ENCODE measurements around the gene ALPI.
A peak's percentile ranks its signal among the peaks of the same experiment; 100 is the strongest.

Gene ALPI

DNA sequence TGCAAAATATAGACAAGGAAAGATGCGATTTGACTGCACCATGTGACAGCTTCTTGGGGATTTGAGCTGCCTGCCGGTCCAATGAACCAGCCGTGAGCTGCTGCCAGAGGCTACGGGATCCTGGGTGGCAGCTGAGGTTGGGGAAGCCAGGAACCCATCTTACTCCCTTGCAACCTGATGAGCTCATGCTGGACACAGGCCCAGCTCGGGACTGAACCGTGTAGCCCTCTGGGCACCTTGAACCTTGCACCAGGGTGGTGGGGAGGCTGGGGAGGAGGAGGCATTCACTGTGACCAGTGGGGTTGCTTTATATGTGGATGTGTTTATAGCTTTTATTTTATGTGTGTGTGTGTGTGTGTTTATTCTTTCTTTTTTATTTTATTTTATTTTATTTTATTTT, 9.1 kb downstream of the ALPI start:
- no peak for DNase-seq

DNA sequence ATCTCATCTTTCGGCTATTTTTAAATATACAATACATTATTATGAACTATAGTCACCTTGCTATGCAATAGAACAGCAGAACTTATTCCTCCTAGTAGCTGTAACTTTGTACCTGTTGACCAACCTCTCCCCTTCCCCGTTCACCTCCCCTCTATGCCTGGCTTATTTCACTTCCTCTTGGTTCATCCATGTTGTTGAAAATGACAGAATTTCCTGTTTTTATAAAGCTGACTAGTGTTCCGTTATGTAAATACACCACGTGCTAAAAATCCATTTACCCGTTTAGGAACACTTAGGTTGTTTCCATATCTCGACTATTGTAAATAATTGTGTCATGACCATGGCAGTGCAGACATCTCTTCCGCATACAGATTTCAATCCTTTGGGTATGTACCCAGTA, 10.3 kb downstream of the ALPI start:
- DNase-seq, result no peak

DNA sequence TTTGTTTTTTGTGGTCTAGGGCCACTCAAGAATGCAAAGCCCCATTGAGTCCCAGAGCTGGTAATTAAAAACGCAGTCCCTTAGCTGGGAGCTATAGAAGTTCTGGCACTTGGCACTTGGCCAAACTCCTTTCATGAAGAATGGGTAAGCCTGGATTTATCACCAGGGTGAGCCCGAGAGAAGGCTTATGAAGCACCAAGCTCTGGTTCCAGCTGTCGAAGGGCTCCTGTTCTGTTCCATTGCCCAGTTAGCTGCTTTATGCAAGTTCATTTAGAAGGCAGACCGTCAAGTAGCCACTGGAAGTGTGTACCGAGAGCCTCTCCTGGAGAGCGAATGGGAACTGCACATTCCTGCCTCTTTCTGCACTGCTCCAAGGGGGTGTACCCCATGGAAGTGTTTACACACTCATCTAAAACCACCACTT, 17.5 kb downstream of the ALPI start:
- peak; percentile 12 for DNase-seq

DNA sequence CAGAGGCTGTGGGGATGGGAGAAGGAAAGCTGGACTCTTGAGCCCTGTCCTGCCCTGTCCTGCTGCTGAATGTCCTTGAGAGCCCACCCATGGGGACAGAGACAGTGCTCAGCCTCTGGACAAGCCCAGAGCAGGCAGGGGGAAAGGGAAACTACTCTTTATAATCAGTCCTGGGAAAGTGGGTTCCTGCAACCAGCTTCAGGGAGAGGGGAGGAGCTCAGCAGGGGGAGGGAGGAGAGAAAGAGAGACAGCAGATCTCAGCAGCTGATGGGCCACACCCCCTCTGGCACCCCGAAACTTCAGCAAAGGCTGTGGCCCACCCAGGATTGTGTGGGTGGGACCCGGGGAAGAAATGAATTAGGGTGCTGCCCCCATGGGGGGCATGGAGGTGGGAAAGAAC, 20.1 kb downstream of the ALPI start:
- DNase-seq, result no peak

DNA sequence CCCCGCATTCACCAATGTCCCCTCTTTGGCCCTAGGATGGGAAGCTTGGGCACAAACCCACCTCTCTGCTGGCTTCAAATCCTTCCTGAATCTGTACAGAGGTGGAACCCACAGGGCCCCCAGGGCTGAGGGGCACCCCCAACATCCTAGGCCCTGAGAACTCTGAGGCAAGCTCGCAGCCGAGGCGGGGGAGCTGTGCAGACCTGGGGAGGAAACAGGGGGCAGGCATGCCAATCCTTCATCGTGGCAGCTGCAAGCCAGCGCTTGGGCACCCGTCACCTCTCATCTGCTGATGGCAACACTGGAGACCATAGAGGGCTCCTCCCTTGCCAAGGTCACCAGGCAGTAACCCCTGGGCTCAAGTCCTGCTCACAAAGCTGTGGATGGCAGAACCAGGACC, 20.8 kb downstream of the ALPI start:
- DNase-seq, result no peak

DNA sequence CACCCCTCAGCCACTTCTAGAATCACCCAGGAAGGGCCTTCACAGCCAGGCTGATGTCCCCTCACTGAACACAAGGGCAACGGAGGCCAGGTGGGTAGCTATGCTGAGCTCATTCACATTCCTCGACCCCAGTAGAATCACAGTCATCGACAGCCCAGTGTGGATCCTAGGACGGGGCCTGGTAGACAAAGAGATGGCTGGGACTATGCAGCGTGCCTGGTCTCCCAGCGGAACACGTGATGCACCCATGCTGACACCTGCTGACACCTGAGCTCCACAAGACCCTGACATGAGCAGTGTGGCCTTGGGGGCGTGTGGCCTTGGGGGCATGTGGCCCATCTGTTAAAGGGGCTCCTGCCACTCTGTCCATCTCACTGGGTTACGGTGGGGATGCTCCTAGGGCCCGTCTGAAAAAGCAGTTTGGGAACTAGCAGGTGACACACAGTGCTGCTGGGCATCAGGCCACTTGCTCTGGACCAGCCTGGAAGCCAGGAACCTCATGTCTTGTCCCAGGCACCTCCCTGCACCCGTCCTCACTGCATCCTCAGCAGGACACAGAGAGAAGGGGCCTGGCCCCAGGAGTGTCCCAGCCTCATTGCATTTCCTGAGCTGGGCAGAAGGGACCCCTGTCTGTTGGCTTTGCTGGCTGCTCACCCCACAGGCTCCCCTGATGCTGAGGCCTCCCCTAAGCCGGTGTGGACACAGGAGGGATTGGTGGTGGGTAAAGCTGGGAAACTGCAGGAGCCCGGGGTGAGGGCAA, 22.0 kb downstream of the ALPI start:
- DNase-seq, result no peak

DNA sequence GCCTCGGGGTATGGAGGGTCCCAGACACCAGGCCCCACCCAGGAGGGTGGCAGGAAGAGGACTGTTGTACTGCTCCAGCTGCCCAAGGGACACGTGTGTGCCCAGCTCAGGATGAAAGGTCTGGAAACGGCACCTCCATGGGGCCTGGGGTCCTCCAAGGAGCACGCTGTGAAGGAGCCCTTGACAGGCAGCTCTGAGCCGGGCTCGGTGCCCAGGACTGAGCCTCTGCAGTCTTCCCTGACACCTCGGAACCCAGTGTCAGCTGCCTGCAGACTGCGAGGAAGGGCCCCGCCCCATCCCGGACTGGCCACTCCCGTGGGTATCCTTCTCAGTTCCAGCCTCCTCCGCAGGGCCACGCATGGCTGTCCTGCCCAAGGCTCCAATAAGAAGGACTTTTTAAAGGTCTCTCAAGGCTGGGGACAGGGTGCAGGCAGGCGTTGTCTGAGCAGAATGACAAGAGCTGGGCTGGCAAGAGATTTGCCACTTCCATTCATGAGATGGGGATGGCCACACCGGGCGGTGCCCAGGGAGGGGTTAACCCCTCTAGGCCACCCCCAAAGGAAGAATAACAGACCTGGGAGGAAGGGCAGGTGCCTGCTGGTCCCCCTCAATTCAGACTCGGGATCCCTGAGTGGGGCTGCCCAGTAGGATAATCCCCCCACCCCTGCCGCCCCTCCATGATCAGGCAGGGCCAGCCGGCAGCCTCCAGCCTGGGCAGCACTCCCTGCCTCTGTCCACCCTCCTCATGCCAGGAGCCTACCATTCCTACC, 22.8 kb downstream of the ALPI start:
- no peak for DNase-seq

DNA sequence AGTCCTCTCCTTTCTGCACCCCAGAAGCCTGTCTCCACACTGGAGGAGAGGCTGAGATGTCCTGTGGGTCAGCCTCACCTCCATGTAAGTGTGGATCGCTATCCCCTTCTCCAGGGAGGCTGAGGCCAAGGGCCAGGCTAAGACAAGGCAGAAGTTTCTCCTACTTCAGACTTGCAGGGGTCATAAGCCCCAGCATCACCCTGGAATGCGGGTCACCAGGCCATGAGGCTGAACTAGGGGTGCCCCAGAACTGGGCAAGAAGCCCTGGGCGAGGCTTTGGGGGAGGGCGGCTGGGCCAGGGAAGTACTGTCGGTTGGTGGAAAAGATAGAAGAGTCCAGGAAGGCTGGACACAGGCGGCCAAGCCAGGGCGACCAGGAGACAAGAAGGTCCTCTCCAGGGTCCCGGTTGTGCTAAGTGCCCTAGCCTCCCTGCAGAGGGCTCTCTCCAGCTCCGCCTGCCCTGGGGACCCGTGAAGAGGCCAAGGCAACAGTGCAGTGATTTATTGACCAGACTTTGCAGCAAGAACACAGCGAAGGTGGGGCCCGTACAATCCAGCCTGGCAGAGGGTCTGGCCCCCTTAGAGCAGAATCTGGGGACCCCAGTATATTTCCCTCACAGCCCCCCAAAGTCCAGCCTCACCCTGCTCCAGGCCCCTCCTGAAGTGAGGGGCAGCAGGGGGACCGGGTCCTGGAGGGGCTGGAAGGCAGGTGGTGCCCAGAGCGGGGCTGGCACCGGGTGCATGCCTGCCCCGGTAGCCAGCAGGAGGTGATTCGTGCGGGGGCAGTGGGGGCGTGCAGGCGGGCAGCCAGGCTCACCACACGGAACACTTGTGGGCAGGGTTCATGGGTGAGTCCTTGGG, 23.6 kb downstream of the ALPI start:
- no peak for DNase-seq

DNA sequence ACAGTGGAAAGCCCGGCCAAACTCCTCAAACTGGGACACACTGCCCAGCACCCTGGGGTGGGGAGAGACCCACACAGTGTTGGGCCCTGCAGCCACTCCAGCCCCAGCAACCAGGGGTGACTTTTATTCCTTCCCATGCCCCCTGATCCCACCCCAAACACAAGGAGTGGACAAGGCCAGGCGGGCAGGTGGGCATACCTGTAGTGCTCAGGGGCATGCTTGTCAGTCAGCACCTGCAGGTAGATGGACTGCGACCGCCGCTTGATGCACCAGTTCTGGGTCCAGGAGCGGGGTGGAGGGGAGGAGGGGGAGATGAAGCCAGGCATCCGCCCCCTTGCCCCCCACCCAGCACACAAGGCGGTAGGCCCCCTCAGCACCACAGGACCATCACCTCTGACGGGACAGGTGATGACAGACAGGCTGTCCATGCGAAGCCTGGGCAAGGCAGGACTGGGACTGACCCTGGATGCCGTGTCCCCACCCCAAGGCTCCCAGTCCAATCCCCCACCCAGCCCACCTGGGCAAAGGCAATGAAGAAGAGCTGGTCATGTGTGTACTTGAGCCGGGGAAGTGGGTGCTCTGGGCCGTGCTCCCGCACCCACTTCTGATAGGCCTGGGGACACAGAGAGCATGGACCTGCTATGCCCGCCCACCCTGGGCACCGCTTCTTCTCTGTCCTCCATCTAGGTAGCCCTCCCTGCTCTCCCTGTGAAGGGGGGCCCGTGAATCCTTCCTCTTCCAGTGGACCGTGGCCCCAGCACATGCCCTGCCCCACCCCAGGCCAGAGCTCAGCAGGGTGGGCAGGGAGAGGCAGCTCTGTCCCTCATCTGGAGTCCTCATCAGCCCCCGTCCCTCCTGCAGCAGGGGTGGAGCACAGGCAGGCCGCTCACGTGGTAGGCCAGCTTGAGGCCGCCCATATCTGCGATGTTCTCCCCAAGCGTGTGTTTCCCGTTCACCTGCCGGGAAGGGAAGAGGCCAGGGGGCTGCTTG, 24.5 kb downstream of the ALPI start:
- DNase-seq, result no peak

DNA sequence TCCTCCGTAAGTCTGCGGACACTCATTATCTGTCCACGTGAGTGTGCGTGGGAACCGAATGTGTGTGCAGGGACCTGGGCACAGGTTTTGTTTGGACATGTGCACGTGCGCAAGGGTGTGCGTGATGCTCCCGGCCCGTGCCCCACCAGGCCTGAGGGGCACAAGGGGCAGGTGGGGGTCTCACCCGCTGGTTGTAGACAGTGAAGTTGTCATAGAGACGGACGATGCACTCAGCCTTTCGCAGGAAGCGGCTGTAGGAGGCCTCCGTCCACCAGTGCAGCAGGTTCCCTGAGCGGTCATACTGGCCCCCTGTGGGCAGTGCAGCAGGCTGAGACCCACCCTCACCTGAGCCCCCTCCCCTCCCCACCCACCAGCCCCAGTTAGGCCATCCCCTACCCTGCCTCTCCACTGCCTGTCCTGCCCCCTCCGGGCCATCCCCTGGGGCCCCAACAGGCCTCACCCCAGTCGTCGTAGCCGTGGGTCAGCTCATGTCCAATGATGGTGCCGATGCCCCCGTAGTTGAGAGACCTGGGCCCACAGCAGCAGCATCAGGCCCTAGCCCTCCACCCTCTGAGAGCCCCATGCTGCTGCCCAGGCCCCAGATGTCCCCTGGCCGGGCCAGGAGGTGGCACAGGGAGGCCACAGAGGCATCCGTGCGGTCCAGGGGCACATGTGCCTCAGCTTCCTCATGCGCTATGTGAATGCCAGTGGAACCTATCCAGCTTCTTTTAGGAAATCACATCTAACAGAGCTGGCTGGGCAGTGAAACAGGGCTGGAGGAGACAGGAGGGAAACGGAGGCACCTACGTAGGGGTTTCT, 25.6 kb downstream of the ALPI start:
- no peak for DNase-seq

DNA sequence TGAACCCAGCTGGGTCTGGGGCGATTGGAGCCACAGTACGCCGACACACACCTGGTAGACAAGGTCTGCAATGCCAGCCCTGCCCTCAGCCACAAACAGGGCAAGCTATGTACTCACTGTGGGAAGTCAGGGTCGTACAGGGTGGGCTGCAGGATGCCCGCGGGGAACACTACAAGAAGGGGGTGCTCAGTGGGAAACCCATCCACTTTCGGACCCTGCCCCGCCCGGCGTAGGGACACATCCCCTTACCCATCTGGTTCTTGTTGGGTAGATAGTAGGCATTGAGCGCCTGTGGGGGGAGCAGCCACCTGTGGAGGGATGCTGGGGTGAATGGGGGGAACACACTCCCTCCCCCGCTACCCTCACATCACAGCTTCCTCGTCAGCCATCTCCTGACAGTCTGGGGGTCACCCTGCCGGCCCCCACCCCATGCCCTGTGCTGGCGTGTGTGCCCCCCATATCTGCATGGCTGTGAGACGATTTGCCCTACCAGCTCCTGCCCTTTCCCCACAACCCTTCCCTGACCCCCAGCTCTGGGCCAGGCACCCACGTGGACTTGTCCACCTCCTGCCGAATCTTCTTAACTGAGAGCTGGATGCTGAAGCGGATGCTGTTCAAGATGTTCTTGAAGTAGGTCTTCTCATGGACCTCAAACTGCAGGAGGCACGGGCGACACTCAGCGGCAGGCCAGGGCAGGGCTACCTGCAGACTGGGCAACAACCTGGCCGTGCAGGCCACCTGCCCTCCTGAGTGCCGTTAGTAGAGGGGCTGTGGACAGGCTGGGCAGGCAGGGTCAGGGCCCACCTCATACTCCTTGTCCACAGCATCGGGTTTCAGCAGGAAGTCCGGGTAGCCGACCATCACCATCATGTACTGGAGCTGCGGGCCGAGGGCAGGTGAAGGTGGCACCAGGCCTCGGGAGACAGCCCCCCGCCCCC, 26.6 kb downstream of the ALPI start:
- no peak for DNase-seq

DNA sequence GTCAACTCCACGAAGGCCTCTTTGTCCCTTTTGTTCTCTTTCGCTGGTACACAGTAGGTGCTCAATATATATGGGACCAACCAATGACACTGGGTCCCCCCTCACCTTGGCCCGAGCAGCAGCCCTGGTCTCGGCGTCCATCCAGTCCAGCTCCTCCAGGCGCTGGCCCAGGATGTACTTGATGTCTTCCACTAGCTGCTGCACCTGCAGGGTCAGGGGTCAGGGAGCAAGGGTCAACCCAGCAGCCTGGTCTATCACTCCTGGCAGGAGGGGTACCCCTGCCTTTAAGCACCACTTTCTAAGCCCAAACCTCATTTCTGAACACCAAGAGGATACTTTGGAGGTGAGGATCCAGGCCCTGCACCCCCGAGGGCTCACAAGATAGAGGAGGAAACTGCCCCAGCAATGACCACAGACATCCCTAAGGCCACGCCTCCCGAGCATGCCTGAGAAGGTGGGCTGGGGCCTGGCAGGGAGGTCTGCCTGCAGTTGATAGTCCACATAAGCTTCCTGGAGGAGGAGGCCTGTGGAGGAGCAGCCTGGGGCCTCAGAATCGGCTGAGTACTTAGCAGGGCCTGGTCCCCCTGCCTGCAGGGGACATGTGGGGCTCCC, 27.5 kb downstream of the ALPI start:
- DNase-seq, result no peak

DNA sequence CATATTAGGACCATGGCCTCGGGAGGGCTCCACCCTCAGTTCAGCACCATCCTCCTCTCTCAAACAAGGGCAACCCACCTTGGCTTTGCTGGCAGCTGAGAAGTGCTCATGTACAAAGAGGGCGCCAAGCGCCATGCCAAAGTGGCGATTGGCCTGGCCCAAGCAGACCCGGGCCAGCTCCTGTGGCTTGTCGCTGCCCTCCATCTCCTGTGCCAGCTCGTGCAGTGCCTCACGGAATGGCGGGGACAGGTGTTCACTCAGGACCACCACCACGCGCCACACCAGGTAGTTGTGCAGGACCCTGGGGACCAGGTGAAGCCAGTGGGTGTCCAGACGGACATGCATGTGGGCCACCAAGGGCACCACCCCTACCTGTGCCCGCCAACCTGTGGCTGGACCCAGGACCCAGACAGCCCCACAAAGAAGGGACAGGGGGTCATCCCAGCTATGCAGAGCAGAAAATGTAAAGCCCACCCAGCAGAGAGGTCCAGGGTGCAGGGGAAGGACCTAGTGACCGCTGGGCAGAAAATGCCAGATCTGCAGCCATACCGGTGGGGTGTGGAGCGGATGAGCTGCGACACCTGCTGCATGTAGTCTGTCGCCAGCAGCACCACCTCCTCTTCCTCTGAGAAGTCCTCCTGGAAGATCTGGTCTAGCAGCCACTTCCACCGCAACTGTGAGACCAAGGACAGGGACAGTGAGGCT, 28.1 kb downstream of the ALPI start:
- no peak for DNase-seq

DNA sequence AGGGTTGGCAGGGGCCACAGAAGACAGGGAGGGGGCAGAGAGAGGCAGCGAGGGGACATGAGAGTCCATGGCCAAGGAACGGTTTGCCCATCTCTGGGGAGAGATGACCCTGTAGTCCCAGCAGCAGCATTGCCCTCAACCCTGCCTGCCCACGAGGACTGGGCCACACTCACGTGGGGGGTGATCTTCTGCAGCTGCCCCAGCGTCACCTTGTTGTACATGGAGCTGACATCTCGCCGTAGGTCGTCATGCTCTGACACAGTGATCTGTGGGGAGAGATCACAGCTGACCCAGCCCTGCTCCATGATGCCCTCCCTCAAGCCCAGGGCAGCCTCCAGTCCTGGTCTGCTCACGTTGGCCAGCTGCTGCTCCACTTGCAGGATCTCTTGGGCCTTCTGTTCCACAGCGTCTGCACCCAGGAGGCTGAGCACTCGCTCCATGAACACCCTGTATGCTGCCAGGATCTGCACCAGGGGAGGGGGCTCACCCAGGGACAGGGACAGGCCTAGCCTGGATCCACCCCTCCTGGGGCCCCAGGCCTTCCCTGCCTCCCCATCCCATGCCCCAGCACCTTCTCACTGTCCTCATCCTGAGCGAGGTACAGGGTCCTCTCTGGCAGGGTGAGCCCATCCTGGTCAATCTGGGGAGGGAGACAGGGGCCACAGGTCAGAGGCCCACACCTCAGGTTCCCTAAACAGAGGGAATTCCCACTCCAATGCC, 28.8 kb downstream of the ALPI start:
- DNase-seq, result no peak

DNA sequence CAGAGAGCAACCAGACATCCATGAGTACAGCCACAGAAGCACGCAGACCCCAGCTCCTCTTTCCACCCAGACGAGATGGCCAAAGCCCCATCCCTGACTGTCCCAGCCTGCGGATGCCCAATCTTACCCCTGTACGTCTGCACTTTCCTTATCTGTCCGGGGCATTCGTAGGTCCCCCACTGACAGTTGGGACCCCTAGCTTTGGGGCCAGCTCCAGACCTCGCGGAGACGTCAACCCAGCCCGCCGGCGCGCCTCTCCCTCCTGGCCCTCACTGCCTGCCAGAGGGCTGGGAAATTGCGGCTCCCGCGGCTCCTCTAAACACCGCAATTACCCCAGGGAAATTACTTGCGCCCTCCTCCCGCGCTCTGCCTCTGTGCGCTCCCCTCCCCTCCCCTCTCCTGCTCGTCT, 29.4 kb downstream of the ALPI start:
- DNase-seq, result no peak

DNA sequence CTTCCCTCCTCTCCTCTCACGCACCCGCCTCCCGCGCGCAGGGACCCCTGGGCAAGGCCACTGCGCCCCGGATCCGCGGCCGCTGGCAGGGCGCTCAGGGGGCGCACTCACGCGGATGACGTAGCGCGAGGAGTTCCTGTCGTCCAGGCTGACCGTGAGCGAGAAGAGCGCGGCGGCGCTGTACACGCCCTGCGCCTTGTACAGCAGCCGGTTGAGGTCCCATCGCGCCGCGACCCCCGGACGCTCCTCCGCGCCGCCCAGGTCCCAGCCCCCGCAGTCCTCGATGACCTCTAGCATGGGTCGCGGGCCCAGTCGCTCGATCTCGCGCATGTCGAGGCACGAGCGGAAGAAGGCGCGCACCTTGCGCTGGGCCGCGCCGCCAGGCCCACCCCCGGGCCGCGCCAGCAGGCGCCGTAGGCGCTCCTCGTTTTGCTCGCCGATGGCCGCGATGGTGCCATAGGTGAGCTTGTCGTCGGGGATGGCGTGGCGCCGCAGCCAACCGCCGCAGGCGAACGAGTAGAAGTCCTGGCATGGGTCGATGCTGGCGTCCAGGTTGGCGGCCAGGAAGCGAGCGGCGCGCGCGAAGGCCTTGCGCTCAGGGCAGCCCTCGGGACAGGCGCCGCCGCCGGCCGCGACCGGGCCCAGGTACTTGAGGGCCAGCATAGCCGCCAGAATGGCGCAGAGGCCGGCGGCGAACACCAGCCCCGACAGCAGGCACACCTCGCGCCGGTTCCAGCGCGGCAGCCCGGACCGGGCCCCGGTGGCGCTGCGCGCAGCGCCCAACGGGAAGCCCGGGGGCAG, 30.0 kb downstream of the ALPI start:
- DNase-seq, result no peak

DNA sequence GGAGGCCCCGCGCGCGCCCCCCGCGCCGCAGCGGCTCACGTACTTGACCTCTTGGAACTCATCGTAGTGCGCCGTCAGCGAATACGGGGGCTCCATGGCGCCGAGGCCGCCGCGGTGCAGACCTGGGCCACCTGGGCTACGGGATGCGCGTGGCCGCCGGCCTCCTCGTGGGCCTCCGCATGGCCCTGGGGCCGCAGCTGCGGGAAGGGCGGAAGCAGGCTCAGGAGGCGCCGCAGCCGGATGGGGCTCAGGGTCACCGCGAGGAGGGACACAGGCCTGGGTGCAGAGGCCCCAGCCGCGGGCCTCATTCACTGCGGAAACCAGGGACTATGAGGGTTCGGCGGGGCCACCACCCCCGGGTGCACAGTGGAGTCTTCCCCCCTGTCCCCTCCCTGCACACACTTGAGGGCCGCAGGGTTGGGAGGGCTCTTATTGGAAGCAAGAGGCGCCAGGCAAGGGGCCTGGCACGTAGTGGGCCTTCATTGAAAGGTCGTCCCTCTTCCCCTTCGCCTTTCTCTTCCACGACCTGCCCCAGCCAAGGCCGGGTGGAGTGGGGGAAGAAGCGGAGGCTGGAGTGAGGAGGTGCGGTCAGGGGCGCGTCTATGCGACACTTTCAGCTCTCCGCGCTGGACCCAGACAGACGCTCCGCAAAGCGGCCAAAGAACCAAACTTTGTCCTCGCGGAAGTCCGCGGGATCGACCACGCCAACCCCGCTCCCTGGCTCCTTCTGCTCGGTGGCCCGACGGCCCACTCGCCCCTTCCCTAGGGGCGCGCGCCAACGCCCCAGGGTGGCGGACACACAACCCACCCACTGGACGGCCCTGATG, 30.8 kb downstream of the ALPI start:
- no peak for DNase-seq

Data from NCI-H774 (cell line).